ENCODE results near the gene XKR3. TPM values are rescaled to one million over a fixed set of nuclear protein-coding genes. Genes with fewer than 3 reads are reported as not detected.

Gene XKR3
- total RNA-seq, 4 donors from 2014 or later = not detected

- TF ChIP-seq POLR2A (IDR thresholded peaks at IDR 0.05) (no peak), CTCF (IDR thresholded peaks at IDR 0.05) (no peak)
- Histone ChIP-seq H3K27me3 (no peaks in the 10 kb centered on the region), H3K36me3 (no peaks in the 10 kb centered on the region), H3K9me3 (no peaks in the 10 kb centered on the region), H3K4me3 (no peak overlapping the region), H3K4me1 (no peaks in the 10 kb centered on the region), H3K27ac (no peak overlapping the region)
- DNase-seq = no peak
These were observed 14.9 kb downstream of the XKR3 start for GRCh38 chr22:16810188-16810802.

- no peak for DNase-seq
- TF ChIP-seq CTCF (IDR thresholded peaks at IDR 0.05) (no peak), POLR2A (IDR thresholded peaks at IDR 0.05) (no peak)
- Histone ChIP-seq H3K9me3 (no peaks in the 10 kb centered on the region), H3K36me3 (no peaks in the 10 kb centered on the region), H3K27me3 (no peaks in the 10 kb centered on the region), H3K4me1 (no peaks in the 10 kb centered on the region), H3K4me3 (no peak overlapping the region), H3K27ac (no peak overlapping the region)
These were observed 16.5 kb downstream of the XKR3 start for GRCh38 chr22:16808744-16809143.

GRCh38 chr22:16807109-16807508 lies 18.1 kb downstream of the XKR3 start:
- TF ChIP-seq POLR2A (IDR thresholded peaks at IDR 0.05) = no peak
- no peak for TF ChIP-seq CTCF (IDR thresholded peaks at IDR 0.05)
- Histone ChIP-seq H3K36me3 (no peaks in the 10 kb centered on the region), H3K27me3 (no peaks in the 10 kb centered on the region), H3K9me3 (no peaks in the 10 kb centered on the region), H3K4me3 (no peak overlapping the region), H3K27ac (no peak overlapping the region), H3K4me1 (no peaks in the 10 kb centered on the region)
- DNase-seq = no peak

- no peak for DNase-seq
- no peak for TF ChIP-seq POLR2A (IDR thresholded peaks at IDR 0.05)
- TF ChIP-seq CTCF (IDR thresholded peaks at IDR 0.05) = no peak
- Histone ChIP-seq H3K4me3 (no peak overlapping the region), H3K36me3 (no peaks in the 10 kb centered on the region), H3K27ac (no peak overlapping the region), H3K27me3 (no peaks in the 10 kb centered on the region), H3K4me1 (no peaks in the 10 kb centered on the region), H3K9me3 (no peaks in the 10 kb centered on the region)
These were observed 18.8 kb downstream of the XKR3 start for GRCh38 chr22:16806401-16806800.

GRCh38 chr22:16804882-16805281 lies 20.3 kb downstream of the XKR3 start:
- H3K36me3 ChIP-seq = no peaks in the 10 kb centered on the region
- H3K27me3 ChIP-seq = no peaks in the 10 kb centered on the region
- H3K4me3 ChIP-seq = no peak overlapping the region
- no peaks in the 10 kb centered on the region for H3K4me1 ChIP-seq
- DNase-seq = no peak
- H3K9me3 ChIP-seq = no peaks in the 10 kb centered on the region
- H3K27ac ChIP-seq = no peak overlapping the region
- TF ChIP-seq POLR2A (IDR thresholded peaks at IDR 0.05) = no peak
- TF ChIP-seq CTCF (IDR thresholded peaks at IDR 0.05) = no peak

Measured in Peyer's patch (tissue), 4 donors.